Measurements from ENCODE around the gene PNPLA2. TPM values are rescaled to one million over a fixed set of nuclear protein-coding genes. Genes with fewer than 3 reads are reported as not detected.

The PNPLA2 gene
- total RNA-seq, 1 donor from 2014 or later = 55.6 TPM

DNA sequence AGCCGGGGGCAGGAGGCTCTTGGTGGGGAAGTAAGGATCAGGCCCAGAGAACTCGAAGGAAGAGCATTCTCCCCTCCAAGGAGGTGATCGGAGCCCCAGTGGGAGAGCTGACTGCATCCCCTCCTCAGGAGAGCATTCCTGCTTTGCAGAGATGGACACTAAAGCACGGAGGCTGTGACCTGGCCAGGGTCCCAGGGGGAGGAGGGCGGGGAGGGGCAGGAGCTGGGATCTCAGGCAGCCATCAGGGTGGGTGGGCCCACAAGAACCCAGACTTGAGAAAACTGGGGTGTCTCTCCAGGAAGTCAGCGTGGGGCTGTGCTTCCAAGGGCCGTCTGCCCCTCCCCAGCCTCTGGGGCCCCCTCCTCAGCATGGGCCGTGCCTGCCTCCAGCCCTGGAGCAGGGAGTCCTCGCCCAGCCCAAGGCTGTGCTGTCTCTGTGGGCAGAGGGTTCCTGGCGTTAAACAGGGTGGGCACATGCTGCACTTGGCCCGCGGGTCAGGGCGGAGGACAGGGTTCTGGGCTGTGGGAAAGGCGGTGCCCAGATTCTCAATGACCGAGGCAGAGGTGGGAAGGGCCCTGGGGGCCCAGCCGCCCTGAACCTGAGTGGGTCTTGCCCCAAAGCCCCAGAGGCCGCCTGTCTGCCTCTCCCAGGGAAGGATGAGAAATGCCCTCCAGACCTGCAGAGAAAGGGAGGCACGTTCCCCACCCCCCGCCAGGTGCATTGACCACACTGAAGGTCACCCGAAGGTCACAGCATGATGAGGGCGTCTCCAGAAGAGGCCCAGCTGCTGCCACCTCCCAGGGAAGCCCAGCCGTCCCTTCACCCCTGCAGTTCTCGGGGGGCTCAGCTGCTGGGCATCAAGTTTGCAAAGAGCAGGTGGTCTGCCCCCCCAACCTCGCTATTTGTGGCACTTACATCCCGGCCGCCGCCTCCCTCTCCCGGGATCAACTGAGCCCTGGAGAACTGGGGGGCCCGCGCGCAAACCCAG is 29.5 kb upstream of the PNPLA2 start:
- TF ChIP-seq, protein P1, sequence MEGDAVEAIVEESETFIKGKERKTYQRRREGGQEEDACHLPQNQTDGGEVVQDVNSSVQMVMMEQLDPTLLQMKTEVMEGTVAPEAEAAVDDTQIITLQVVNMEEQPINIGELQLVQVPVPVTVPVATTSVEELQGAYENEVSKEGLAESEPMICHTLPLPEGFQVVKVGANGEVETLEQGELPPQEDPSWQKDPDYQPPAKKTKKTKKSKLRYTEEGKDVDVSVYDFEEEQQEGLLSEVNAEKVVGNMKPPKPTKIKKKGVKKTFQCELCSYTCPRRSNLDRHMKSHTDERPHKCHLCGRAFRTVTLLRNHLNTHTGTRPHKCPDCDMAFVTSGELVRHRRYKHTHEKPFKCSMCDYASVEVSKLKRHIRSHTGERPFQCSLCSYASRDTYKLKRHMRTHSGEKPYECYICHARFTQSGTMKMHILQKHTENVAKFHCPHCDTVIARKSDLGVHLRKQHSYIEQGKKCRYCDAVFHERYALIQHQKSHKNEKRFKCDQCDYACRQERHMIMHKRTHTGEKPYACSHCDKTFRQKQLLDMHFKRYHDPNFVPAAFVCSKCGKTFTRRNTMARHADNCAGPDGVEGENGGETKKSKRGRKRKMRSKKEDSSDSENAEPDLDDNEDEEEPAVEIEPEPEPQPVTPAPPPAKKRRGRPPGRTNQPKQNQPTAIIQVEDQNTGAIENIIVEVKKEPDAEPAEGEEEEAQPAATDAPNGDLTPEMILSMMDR (conservative IDR thresholded peaks at IDR 0.05) = no peak
- no peak for DNase-seq (ENCODE audit: extremely low spot score, unreplicated experiment)
- Mint-ChIP-seq H3K9me3 (no peaks in the 10 kb centered on the region), H3K27ac (no peak overlapping the region), H3K36me3 (no peaks in the 10 kb centered on the region), H3K4me3 (no peak overlapping the region), H3K27me3 (no peaks in the 10 kb centered on the region), H3K4me1 (ENCODE audit: unreplicated experiment) (no peaks in the 10 kb centered on the region)

- no peak within 1 kb of the TSS for H3K27ac Mint-ChIP-seq
- no peaks in the 10 kb centered on the region for H3K4me1 Mint-ChIP-seq (ENCODE audit: unreplicated experiment)
- DNase-seq (ENCODE audit: extremely low spot score, unreplicated experiment) = no peak
- H3K4me3 Mint-ChIP-seq = no peak within 1 kb of the TSS
- no peaks in the 10 kb centered on the region for H3K9me3 Mint-ChIP-seq
- TF ChIP-seq, protein P1 (conservative IDR thresholded peaks at IDR 0.05) = no peak
- no peaks in the 10 kb centered on the region for H3K27me3 Mint-ChIP-seq
- no peaks in the 10 kb centered on the region for H3K36me3 Mint-ChIP-seq
Observed at GRCh38 chr11:789943-790342, 28.8 kb upstream of the PNPLA2 start, which contains the start of gene CEND1. Gene CEND1, minus strand, starts transcription at chr11:790090. Its CDS starts 1,514 bp downstream, at chr11:788576.

GRCh38 chr11:790721-791564 is 27.8 kb upstream of the PNPLA2 start:
- H3K27ac Mint-ChIP-seq = no peak overlapping the region
- no peak for DNase-seq (ENCODE audit: extremely low spot score, unreplicated experiment)
- H3K4me3 Mint-ChIP-seq = no peak overlapping the region
- H3K36me3 Mint-ChIP-seq = no peaks in the 10 kb centered on the region
- TF ChIP-seq, protein P1 (conservative IDR thresholded peaks at IDR 0.05) = no peak
- H3K4me1 Mint-ChIP-seq (ENCODE audit: unreplicated experiment) = peaks cover 1% of the 10 kb centered on the region
- H3K9me3 Mint-ChIP-seq = no peaks in the 10 kb centered on the region
- H3K27me3 Mint-ChIP-seq = no peaks in the 10 kb centered on the region

DNA sequence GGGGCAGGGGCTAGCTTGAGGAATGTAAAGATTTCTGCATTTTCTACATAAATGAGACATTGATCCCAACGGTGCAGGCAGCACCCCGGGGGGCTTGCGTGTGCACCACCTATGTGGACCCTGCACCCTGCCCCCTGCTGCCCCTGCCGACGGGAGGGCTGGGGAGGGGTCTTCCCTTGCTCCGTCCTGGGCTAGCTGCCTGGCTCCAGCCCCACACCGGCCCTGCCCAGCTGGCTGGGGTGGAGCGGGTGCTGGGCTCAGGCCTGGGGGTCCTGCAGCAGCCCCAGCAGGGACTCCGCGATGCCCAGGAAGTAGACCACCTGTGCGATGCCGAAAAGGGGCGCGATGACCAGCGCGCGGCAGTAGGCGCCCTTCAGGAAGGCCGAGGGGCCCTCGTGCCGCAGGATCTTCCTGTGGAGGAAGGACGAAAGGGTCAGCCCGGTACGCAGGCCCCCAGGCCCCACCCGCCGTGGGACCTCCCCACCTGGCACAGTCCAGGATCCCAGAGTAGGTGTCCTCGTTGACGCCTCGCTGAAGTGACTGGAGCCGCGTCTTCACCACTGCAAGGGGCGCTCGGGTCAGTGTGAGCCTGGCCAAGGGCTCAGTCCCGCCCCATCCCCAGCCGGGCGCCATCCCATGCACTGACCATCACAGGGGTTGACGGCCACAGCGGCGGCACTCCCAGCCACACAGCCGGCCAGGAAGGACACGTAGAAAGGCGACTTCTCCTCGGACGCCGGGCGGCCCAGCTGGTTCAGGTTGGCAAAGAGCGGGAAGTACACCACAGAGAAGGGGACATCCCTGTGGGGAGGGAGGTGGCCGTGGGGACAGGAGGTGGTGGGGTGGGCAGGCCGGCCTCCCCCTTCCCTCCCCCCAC is 26.8 kb upstream of the PNPLA2 start:
- Mint-ChIP-seq H3K4me3 (no peak overlapping the region), H3K9me3 (no peaks in the 10 kb centered on the region), H3K36me3 (no peaks in the 10 kb centered on the region), H3K27ac (no peak overlapping the region), H3K4me1 (ENCODE audit: unreplicated experiment) (peaks cover 8% of the 10 kb centered on the region), H3K27me3 (no peaks in the 10 kb centered on the region)
- DNase-seq (ENCODE audit: extremely low spot score, unreplicated experiment) = no peak
- TF ChIP-seq, protein P1 (conservative IDR thresholded peaks at IDR 0.05) = no peak

- no peaks in the 10 kb centered on the region for H3K36me3 Mint-ChIP-seq
- DNase-seq (ENCODE audit: extremely low spot score, unreplicated experiment) = no peak
- no peaks in the 10 kb centered on the region for H3K9me3 Mint-ChIP-seq
- H3K27me3 Mint-ChIP-seq = no peaks in the 10 kb centered on the region
- H3K4me1 Mint-ChIP-seq (ENCODE audit: unreplicated experiment) = peaks cover 8% of the 10 kb centered on the region
- no peak overlapping the region for H3K27ac Mint-ChIP-seq
- TF ChIP-seq, protein P1 (conservative IDR thresholded peaks at IDR 0.05) = no peak
- H3K4me3 Mint-ChIP-seq = no peak overlapping the region
Observed at GRCh38 chr11:792535-792821, 26.2 kb upstream of the PNPLA2 start.
